Neural cell (in vitro differentiated cells): ENCODE measurements around the gene TCP11. TPM values are rescaled to one million over a fixed set of nuclear protein-coding genes. Genes with fewer than 3 reads are reported as not detected.

ENCODE experiments used
- H2AFZ ChIP-seq: fragments of 200-600, 300-800 bp; sonication (generic), shearing (Covaris generic); 2 replicates; pipeline ENCODE4 v1.6.0; 2014; ENCODE audit warnings: low read depth, mild to moderate bottlenecking, antibody characterized with exemption, low read length, moderate library complexity
- H3F3A ChIP-seq: fragments of 200-600 bp; shearing (Covaris generic); 2 replicates; pipeline ENCODE4 v1.6.1; 2016; ENCODE audit warnings: mild to moderate bottlenecking, moderate library complexity, mixed read lengths, antibody characterized with exemption, low read length; ENCODE audit not compliant: insufficient read depth, poor library complexity, severe bottlenecking
- H3K27ac ChIP-seq: fragments of 200-600, 300-800 bp; sonication (generic), shearing (Covaris generic); 2 replicates; pipeline ENCODE4 v1.5.1; 2014; ENCODE audit warnings: mild to moderate bottlenecking, low read length, moderate library complexity
- H3K27me3 ChIP-seq: fragments of 300-800, 200-600 bp; sonication (generic), shearing (Covaris generic); 2 replicates; pipeline ENCODE4 v1.6.0; 2014; ENCODE audit warnings: mild to moderate bottlenecking, low read depth, low read length, moderate library complexity; ENCODE audit not compliant: insufficient read depth
- H3K36me3 ChIP-seq: fragments of 300-800, 200-600 bp; sonication (generic), shearing (Covaris generic); 2 replicates; pipeline ENCODE4 v1.5.1; 2014; ENCODE audit warnings: mild to moderate bottlenecking, antibody characterized with exemption, low read length, moderate library complexity; ENCODE audit not compliant: insufficient read depth
- H3K4me2 ChIP-seq: fragments of 300-800, 200-600 bp; sonication (generic), shearing (Covaris generic); 2 replicates; pipeline ENCODE4 v1.6.0; 2014; ENCODE audit warnings: mild to moderate bottlenecking, low read length
- H3K4me3 ChIP-seq: fragments of 300-800, 200-600 bp; sonication (generic), shearing (Covaris generic); 2 replicates; pipeline ENCODE4 v1.5.1; 2014; ENCODE audit warnings: mild to moderate bottlenecking, low read length, moderate library complexity
- H3K79me2 ChIP-seq: fragments of 200-600 bp; shearing (Covaris generic); replicated peaks from 2 replicates; pipeline ENCODE4 v1.6.0; 2014; ENCODE audit warnings: mild to moderate bottlenecking, low read length, moderate library complexity; ENCODE audit not compliant: insufficient read depth
- H3K9ac ChIP-seq: fragments of 300-800, 200-600 bp; sonication (generic), shearing (Covaris generic); 2 replicates; pipeline ENCODE4 v1.6.1; 2016; ENCODE audit warnings: mild to moderate bottlenecking, low read length, mixed read lengths
- H3K9me2 ChIP-seq: fragments of 200-600 bp; shearing (Covaris generic); 2 replicates; pipeline ENCODE4 v1.6.1; 2016; ENCODE audit warnings: mild to moderate bottlenecking, low read length, mixed read lengths; ENCODE audit not compliant: insufficient read depth
- H3K9me3 ChIP-seq: fragments of 200-600, 300-800 bp; sonication (generic), shearing (Covaris generic); 2 replicates; pipeline ENCODE4 v1.6.1; 2016; ENCODE audit warnings: mild to moderate bottlenecking, mixed run types, low read length, moderate library complexity, mixed read lengths
- H4K20me1 ChIP-seq: fragments of 200-600 bp; shearing (Covaris generic); 2 replicates; pipeline ENCODE4 v1.6.1; 2016; ENCODE audit warnings: mild to moderate bottlenecking, mixed run types; ENCODE audit not compliant: insufficient read depth
- CTCF ChIP-seq: fragments of 450-650 bp; IDR thresholded peaks from 2 replicates; pipeline ENCODE4 v1.5.1; 2014; ENCODE audit warnings: antibody characterized with exemption, mild to moderate bottlenecking, moderate library complexity; ENCODE audit not compliant: poor library complexity, severe bottlenecking
- EP300 ChIP-seq: fragments of 450-650 bp; conservative IDR thresholded peaks from 2 replicates; pipeline ENCODE4 v1.6.1; 2014; ENCODE audit warnings: antibody characterized with exemption, mild to moderate bottlenecking, moderate library complexity; ENCODE audit not compliant: poor library complexity, severe bottlenecking
- EZH2 ChIP-seq: fragments of 200-600, 300-800 bp; shearing (Covaris generic), sonication (generic); IDR thresholded peaks from 2 replicates; pipeline ENCODE4 v1.6.1; 2014; ENCODE audit warnings: antibody characterized with exemption, low read length, borderline replicate concordance, mild to moderate bottlenecking; ENCODE audit not compliant: insufficient read depth, poor library complexity, severe bottlenecking
- MXI1 ChIP-seq: fragments of 450-650 bp; conservative IDR thresholded peaks from 2 replicates; pipeline ENCODE4 v1.6.1; 2014; ENCODE audit warnings: antibody characterized with exemption, mild to moderate bottlenecking; ENCODE audit not compliant: poor library complexity, severe bottlenecking
- POLR2AphosphoS5 ChIP-seq: IDR thresholded peaks from 2 replicates; pipeline ENCODE4 v1.6.1; 2012
- RAD21 ChIP-seq: fragments of 450-650 bp; conservative IDR thresholded peaks from 2 replicates; pipeline ENCODE4 v1.6.1; 2014; ENCODE audit warnings: antibody characterized with exemption, mild to moderate bottlenecking, moderate library complexity
- REST ChIP-seq: IDR thresholded peaks from 2 replicates; pipeline ENCODE4 v1.6.1; 2012; ENCODE audit warnings: borderline replicate concordance
- SMC3 ChIP-seq: fragments of 450-650 bp; conservative IDR thresholded peaks from 2 replicates; pipeline ENCODE4 v1.6.1; 2014; ENCODE audit warnings: antibody characterized with exemption, mild to moderate bottlenecking, moderate library complexity; ENCODE audit not compliant: poor library complexity
- TAF1 ChIP-seq: IDR thresholded peaks from 2 replicates; pipeline ENCODE4 v1.6.1; 2012; ENCODE audit warnings: low read depth
- polyA plus RNA-seq: library from polyadenylated mRNA; depleted of rRNA; stranded (reverse); fragments of >200 nt; gene quantifications from 2 replicates; pipeline ENCODE4 v1.2.3, GENCODE V29; 2014

The TCP11 gene
- polyA plus RNA-seq, 1 donor from 2014 or later: not detected

GRCh38 chr6:35092362-35093117 is 48.6 kb downstream of the TCP11 start:
- Histone ChIP-seq H3K4me3 (no peak overlapping the region), H3K9me3 (no peaks in the 10 kb centered on the region), H3F3A (no peaks in the 10 kb centered on the region), H3K36me3 (no peaks in the 10 kb centered on the region), H3K4me2 (no peak overlapping the region), H3K27ac (no peak overlapping the region), H3K79me2 (no peaks in the 10 kb centered on the region), H3K9ac (no peak overlapping the region), H3K27me3 (no peaks in the 10 kb centered on the region), H4K20me1 (no peaks in the 10 kb centered on the region), H2AFZ (no peak overlapping the region), H3K9me2 (no peaks in the 10 kb centered on the region)
- TF ChIP-seq TAF1 (no peak), EP300 (no peak), EZH2 (no peak), MXI1 (no peak), POLR2AphosphoS5 (no peak), RAD21 (no peak), CTCF (no peak), REST (no peak), SMC3 (no peak)

GRCh38 chr6:35091346-35092083 is 49.6 kb downstream of the TCP11 start:
- no peak overlapping the region for H3K27ac ChIP-seq
- no peak overlapping the region for H3K4me3 ChIP-seq
- no peak overlapping the region for H3K9ac ChIP-seq
- no peaks in the 10 kb centered on the region for H3F3A ChIP-seq
- H3K4me2 ChIP-seq: no peak overlapping the region
- H3K36me3 ChIP-seq: no peaks in the 10 kb centered on the region
- no peaks in the 10 kb centered on the region for H3K9me2 ChIP-seq
- no peaks in the 10 kb centered on the region for H3K79me2 ChIP-seq
- no peaks in the 10 kb centered on the region for H4K20me1 ChIP-seq
- H3K9me3 ChIP-seq: no peaks in the 10 kb centered on the region
- H3K27me3 ChIP-seq: no peaks in the 10 kb centered on the region
- H2AFZ ChIP-seq: no peak overlapping the region
- no peak for TF ChIP-seq TAF1
- TF ChIP-seq RAD21: no peak
- TF ChIP-seq POLR2AphosphoS5: no peak
- no peak for TF ChIP-seq EZH2
- TF ChIP-seq CTCF: no peak
